ENCODE measurements around the gene PDZRN4. TPM values are rescaled to one million over a fixed set of nuclear protein-coding genes. Genes with fewer than 3 reads are reported as not detected.
A peak's percentile ranks its signal among the peaks of the same experiment; 100 is the strongest.

Gene PDZRN4
- total RNA-seq, 2 donors from 2014 or later = 0.52 to 0.99 TPM

DNA sequence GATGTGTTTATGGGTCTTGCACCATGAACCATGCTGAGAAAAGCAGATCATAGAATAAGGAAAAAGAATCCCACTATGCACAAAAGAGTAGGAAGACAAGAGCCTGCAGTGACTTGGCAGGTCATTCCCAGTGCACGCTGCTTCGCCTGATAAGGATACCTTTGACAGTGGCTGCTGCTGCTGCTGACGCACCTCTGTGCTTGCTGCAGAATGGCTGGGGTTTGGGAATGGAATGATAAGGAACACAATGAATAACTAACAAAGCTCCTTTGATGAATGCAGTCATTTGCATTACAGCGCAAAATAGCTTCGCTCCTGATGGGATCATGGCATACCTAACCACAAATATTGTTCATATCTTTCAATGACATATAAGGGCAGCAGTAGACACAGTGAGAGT is 278.7 kb downstream of the PDZRN4 start:
- intact Hi-C loops (cut with DNase I) = no loop called here
- Histone ChIP-seq H3K27ac (no peak overlapping the region), H3K4me1 (no peaks in the 10 kb centered on the region), H3K36me3 (replicated peaks in 1 of 2; ENCODE audit: insufficient read depth in 1 of 2, low read depth in 2 of 2) (no peaks in the 10 kb centered on the region), H3K27me3 (no peaks in the 10 kb centered on the region), H3K9me3 (no peaks in the 10 kb centered on the region), H3K4me3 (no peak overlapping the region)
- DNase-seq (peak in 2 of 4 donors; percentile 5 to 8), ATAC-seq (no peak)
- TF ChIP-seq POLR2A (IDR thresholded peaks at IDR 0.05) (no peak), CTCF (IDR thresholded peaks at IDR 0.05) (no peak)
- 16 to 27% methylated on average over 5 of the region's 5 CpGs for WGBS, 2 donors

- no peak overlapping the region for H3K4me3 ChIP-seq
- no peaks in the 10 kb centered on the region for H3K4me1 ChIP-seq
- H3K36me3 ChIP-seq (replicated peaks in 1 of 2; ENCODE audit: insufficient read depth in 1 of 2, low read depth in 2 of 2) = no peaks in the 10 kb centered on the region
- 64 to 87% methylated on average over 1 of the region's 1 CpG for WGBS, 2 donors
- H3K27ac ChIP-seq = no peak overlapping the region
- DNase-seq (no peak), ATAC-seq (no peak)
- intact Hi-C loops (cut with DNase I) = no loop called here
- no peaks in the 10 kb centered on the region for H3K27me3 ChIP-seq
- TF ChIP-seq POLR2A (IDR thresholded peaks at IDR 0.05) = no peak
- no peak for TF ChIP-seq CTCF (IDR thresholded peaks at IDR 0.05)
- H3K9me3 ChIP-seq = no peaks in the 10 kb centered on the region
Measured at GRCh38 chr12:41467591-41468325, 279.6 kb downstream of the PDZRN4 start.

DNA sequence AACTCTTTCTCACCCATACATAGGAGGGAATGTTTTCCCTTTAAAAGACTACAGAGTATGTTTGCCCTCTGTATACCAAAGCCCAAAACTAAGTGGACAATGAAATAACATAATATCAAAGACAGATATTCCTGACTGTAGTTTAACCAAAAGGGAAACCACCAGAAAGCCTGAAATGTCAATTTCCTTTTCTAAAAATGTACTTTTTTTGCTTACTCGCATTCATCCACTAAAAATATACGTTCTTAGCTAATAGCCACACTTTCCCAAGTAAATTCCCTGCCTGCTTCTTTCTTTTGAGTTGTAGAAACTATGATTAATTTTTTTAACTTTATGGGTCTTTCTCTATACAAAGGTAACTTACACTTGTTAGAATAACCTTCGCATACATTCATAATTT is 280.2 kb downstream of the PDZRN4 start:
- intact Hi-C loops (cut with DNase I) = no loop called here
- no peak for ATAC-seq
- Histone ChIP-seq H3K4me1 (no peaks in the 10 kb centered on the region), H3K27me3 (no peaks in the 10 kb centered on the region), H3K9me3 (no peaks in the 10 kb centered on the region), H3K4me3 (no peak overlapping the region), H3K36me3 (replicated peaks in 1 of 2; ENCODE audit: insufficient read depth in 1 of 2, low read depth in 2 of 2) (no peaks in the 10 kb centered on the region), H3K27ac (no peak overlapping the region)
- 56 to 75% methylated on average over 3 of the region's 3 CpGs for WGBS, 2 donors
- TF ChIP-seq CTCF (IDR thresholded peaks at IDR 0.05) = no peak
- TF ChIP-seq POLR2A (IDR thresholded peaks at IDR 0.05) = no peak
- DNase-seq = no peak

- 48 to 69% methylated on average over 7 of the region's 7 CpGs for WGBS, 2 donors
- Histone ChIP-seq H3K27me3 (no peaks in the 10 kb centered on the region), H3K9me3 (no peaks in the 10 kb centered on the region), H3K4me3 (no peak overlapping the region), H3K27ac (no peak overlapping the region), H3K36me3 (replicated peaks in 1 of 2; ENCODE audit: insufficient read depth in 1 of 2, low read depth in 2 of 2) (no peaks in the 10 kb centered on the region), H3K4me1 (no peaks in the 10 kb centered on the region)
- DNase-seq = no peak
- no peak for ATAC-seq
- intact Hi-C loops (cut with DNase I) = no loop called here
- TF ChIP-seq POLR2A (IDR thresholded peaks at IDR 0.05) (no peak), CTCF (IDR thresholded peaks at IDR 0.05) (no peak)
Measured at GRCh38 chr12:41468756-41469155, 280.6 kb downstream of the PDZRN4 start.

DNA sequence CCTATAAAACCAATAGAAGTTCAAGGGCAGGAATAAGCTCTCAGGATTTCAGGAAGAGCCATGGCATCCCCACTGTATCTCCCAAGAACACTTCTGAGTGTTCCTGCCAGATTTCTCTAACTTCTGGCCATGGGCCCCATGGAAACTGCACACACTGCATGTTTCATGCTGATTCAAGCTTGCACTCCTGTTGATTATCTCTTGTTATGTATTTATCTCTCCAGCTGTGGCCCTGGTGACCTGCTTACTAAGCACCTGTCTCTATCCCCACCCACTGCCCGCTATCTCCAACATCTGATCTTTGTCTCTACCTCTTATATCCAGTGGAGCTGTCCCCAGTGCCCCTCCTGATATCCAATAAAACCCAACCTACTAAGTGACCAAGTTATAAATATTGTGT is 285.3 kb downstream of the PDZRN4 start:
- Histone ChIP-seq H3K4me3 (no peak overlapping the region), H3K36me3 (replicated peaks in 1 of 2; ENCODE audit: insufficient read depth in 1 of 2, low read depth in 2 of 2) (no peaks in the 10 kb centered on the region), H3K9me3 (no peaks in the 10 kb centered on the region), H3K4me1 (no peaks in the 10 kb centered on the region), H3K27me3 (no peaks in the 10 kb centered on the region), H3K27ac (no peak overlapping the region)
- ATAC-seq (no peak), DNase-seq (peak in 1 of 4 donors; percentile 5)
- WGBS, 2 donors = 60 to 63% methylated on average over 1 of the region's 1 CpG
- TF ChIP-seq CTCF (IDR thresholded peaks at IDR 0.05) = no peak
- no peak for TF ChIP-seq POLR2A (IDR thresholded peaks at IDR 0.05)
- intact Hi-C loops (cut with DNase I) = no loop called here
